ENCODE measurements around the gene ICAM2. TPM values are rescaled to one million over a fixed set of nuclear protein-coding genes. Genes with fewer than 3 reads are reported as not detected.

The ICAM2 gene
- total RNA-seq, 3 donors from 2014 or later = 6.9 to 14.2 (median 10.3) TPM

DNA sequence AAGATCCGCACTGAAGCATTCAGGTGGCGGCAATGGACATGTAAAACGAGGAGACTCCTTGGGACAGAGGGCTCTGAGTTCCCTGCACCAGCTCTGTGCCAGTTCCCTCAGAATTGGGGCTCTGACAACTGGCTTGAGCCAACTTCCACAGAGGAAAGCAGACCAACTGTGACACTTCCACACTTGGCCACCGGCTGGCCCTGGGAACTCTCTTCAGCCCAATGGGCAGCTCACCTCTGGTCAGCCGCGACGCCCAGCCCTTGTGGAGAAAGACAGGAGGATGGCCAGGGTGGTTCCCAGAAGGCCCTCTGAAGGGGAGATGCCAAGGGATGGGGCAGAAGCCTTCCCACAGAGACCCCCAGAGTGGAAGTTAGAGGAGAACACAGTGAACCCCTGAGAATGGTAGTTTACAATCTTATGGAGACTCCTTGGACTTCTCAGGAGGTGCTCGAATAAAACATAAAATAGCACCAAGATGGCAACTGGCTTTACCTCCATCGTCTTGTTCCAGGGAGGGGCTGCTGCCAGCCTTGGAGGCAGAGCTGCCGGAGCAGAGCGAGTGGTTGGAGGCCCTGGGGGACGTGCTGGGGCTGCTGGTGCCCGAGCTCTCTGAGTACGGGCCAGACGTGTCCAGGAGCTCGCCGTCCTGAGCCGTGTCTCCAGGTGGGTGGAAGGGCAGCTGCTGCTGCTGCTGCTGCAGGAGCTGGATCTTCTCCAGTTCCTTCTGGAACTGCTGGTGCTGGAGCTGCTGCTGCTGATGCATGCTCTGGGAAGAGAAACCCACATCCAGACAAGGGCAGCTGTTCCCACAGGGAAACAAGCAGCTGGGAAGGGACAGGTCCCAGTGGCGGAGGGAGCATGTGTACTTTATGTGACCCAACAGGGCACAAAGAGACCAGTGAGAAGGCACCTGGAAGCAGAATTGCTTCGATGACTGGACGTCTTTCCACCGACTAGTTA lies 35.0 kb upstream of the ICAM2 start:
- DNase-seq (no peak), ATAC-seq (no peak)
- Histone ChIP-seq H3K4me3 (no peak overlapping the region), H3K4me1 (ENCODE audit: low read depth) (no peaks in the 10 kb centered on the region), H3K9me3 (no peaks in the 10 kb centered on the region), H3K36me3 (ENCODE audit: low read depth) (no peaks in the 10 kb centered on the region)
- TF ChIP-seq, protein P1, sequence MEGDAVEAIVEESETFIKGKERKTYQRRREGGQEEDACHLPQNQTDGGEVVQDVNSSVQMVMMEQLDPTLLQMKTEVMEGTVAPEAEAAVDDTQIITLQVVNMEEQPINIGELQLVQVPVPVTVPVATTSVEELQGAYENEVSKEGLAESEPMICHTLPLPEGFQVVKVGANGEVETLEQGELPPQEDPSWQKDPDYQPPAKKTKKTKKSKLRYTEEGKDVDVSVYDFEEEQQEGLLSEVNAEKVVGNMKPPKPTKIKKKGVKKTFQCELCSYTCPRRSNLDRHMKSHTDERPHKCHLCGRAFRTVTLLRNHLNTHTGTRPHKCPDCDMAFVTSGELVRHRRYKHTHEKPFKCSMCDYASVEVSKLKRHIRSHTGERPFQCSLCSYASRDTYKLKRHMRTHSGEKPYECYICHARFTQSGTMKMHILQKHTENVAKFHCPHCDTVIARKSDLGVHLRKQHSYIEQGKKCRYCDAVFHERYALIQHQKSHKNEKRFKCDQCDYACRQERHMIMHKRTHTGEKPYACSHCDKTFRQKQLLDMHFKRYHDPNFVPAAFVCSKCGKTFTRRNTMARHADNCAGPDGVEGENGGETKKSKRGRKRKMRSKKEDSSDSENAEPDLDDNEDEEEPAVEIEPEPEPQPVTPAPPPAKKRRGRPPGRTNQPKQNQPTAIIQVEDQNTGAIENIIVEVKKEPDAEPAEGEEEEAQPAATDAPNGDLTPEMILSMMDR (IDR thresholded peaks at IDR 0.05) = no peak
- intact Hi-C loops (cut with DNase I, micrococcal nuclease) = no loop called here

DNA sequence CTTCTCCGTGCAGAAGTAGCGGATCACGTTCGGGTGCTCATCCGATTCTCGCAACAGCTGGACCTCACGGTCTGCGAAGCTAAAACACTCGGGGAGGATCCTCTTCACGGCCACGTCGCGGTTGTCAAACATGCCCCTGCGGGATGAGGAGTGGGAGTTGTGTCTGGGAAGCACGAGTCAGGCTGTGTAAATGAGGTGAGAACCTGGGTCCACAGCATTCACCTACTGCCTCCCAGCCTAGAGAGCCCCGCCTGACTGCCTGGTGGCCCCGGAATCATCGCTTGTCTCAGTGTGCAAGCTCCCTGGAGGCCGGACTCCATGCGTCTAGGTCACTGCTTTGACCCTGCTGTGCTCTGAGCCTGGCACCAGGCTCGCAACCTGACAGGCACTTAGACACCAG lies 33.9 kb upstream of the ICAM2 start:
- H3K36me3 ChIP-seq (ENCODE audit: low read depth) = no peaks in the 10 kb centered on the region
- no peak for DNase-seq
- TF ChIP-seq, protein P1 (IDR thresholded peaks at IDR 0.05) = no peak

DNA sequence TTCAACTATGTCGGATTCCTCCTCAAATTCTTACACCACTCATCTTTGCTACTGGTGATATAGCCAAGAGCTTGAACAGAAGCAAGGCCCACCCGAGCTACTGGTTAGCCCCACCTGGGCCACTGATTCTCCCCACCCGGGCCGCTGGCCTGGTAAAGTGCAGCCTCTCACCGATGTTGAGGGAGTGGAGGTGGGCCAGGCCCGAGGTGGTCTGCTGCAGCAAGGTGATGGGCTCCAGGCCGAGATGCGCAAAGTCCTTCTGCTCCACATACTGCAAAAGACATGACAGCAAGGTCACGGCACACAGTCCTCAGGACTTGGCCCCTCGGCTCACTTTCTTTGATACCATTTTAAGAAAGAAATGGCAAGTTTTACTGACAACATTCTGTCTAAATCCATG lies 32.7 kb upstream of the ICAM2 start:
- no peak for DNase-seq
- ATAC-seq = no peak
- intact Hi-C loops (cut with DNase I, micrococcal nuclease) = no loop called here

More for the DNA sequence above, 33.9 kb upstream of the ICAM2 start:
- Histone ChIP-seq H3K4me1 (ENCODE audit: low read depth) (no peaks in the 10 kb centered on the region), H3K4me3 (no peak overlapping the region), H3K9me3 (no peaks in the 10 kb centered on the region)
- no peak for ATAC-seq
- intact Hi-C loops (cut with DNase I, micrococcal nuclease) = no loop called here

DNA sequence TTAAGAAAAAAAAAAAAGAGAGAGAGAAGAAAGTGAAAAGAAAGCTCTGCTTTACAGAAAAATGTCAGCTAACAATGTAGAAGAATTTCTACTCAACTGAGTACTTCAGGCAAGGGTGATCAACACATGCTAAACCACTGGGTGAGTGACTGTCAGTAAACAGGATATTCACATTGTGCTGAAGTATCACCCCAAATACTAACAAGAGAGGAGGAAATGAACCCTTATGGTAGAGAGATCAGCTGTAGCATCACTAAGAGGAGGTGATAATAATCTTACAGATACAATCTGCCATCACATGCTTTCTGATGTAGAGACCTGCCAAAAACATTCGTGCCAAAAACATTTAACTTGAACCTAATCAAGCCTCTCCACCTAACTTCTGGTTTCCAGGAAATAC lies 30.7 kb upstream of the ICAM2 start:
- no peaks in the 10 kb centered on the region for H3K36me3 ChIP-seq (ENCODE audit: low read depth)
- ATAC-seq = peak; percentile 84
- H3K4me3 ChIP-seq = no peak overlapping the region
- TF ChIP-seq, protein P1 (IDR thresholded peaks at IDR 0.05) = no peak
- intact Hi-C loops (cut with DNase I, micrococcal nuclease) = no loop called here
- no peaks in the 10 kb centered on the region for H3K9me3 ChIP-seq
- no peak for DNase-seq
- no peaks in the 10 kb centered on the region for H3K4me1 ChIP-seq (ENCODE audit: low read depth)

More for the DNA sequence above, 32.7 kb upstream of the ICAM2 start:
- no peaks in the 10 kb centered on the region for H3K4me1 ChIP-seq (ENCODE audit: low read depth)
- no peaks in the 10 kb centered on the region for H3K9me3 ChIP-seq
- H3K36me3 ChIP-seq (ENCODE audit: low read depth) = no peaks in the 10 kb centered on the region
- TF ChIP-seq, protein P1 (IDR thresholded peaks at IDR 0.05) = no peak
- no peak overlapping the region for H3K4me3 ChIP-seq

DNA sequence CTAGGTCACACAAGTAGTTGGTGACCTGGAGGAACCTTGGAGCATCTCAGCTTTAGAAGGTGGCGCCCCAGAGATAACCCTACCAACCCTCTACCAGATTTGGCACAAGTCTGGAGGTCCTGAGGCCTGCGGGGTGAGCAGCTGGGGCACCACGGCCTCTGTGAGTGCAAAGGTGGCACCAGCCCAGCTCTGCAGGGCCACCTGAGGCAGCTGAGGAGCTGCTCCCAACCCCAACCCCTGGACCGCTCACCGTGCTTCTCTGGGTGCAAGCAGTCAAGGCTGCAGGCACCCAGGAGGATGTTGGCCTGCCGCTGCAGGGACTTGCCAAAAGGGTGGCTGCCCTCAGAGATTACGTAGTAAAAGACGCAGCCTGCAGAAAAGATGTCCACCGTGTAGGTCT lies 28.4 kb upstream of the ICAM2 start:
- TF ChIP-seq, protein P1 (IDR thresholded peaks at IDR 0.05) = no peak
- peaks cover 12% of the 10 kb centered on the region for H3K36me3 ChIP-seq (ENCODE audit: low read depth)
- no peaks in the 10 kb centered on the region for H3K4me1 ChIP-seq (ENCODE audit: low read depth)
- no peaks in the 10 kb centered on the region for H3K9me3 ChIP-seq
- no peak overlapping the region for H3K4me3 ChIP-seq
- ATAC-seq (no peak), DNase-seq (no peak)
- intact Hi-C loops (cut with DNase I, micrococcal nuclease) = no loop called here
